Measurements from ENCODE around the gene BSG. TPM values are rescaled to one million over a fixed set of nuclear protein-coding genes. Genes with fewer than 3 reads are reported as not detected.

Gene BSG
- total RNA-seq, 1 donor from 2014 or later, result 144 TPM

- H3K4me1 ChIP-seq (ENCODE audit: control insufficient read depth in 3 of 3, insufficient read depth in 3 of 3, low read length in 3 of 3), result peaks cover 23 to 59% (median 44%) of the 10 kb centered on the region in 3 donors
- H3K27me3 ChIP-seq (ENCODE audit: control insufficient read depth in 3 of 3, insufficient read depth in 3 of 3, low read length in 3 of 3), result no peaks in the 10 kb centered on the region
- peaks cover 20 to 38% (median 27%) of the 10 kb centered on the region in 3 donors for H3K36me3 ChIP-seq (ENCODE audit: control insufficient read depth in 3 of 3, insufficient read depth in 3 of 3, low read length in 3 of 3)
- no peaks in the 10 kb centered on the region for H3K9me3 ChIP-seq (ENCODE audit: control insufficient read depth in 3 of 3, low read length in 3 of 3)
- H3K9ac ChIP-seq (ENCODE audit: low read depth in 1 of 3, low read length in 3 of 3), result peak overlapping the region in 1 of 3 donors; percentile 16
- H3K4me3 ChIP-seq (ENCODE audit: low read length in 3 of 3), result no peak overlapping the region
- no peak overlapping the region for H3K27ac ChIP-seq (ENCODE audit: low read depth, low read length)
Observed at GRCh38 chr19:579111-579841, 6.9 kb downstream of the BSG start.

- H3K4me3 ChIP-seq (ENCODE audit: low read length in 3 of 3), result no peak overlapping the region
- no peak overlapping the region for H3K27ac ChIP-seq (ENCODE audit: low read depth, low read length)
- H3K9ac ChIP-seq (ENCODE audit: low read depth in 1 of 3, low read length in 3 of 3), result peak overlapping the region in 1 of 3 donors; percentile 16
- H3K9me3 ChIP-seq (ENCODE audit: control insufficient read depth in 3 of 3, low read length in 3 of 3), result no peaks in the 10 kb centered on the region
- peaks cover 19 to 55% (median 39%) of the 10 kb centered on the region in 3 donors for H3K4me1 ChIP-seq (ENCODE audit: control insufficient read depth in 3 of 3, insufficient read depth in 3 of 3, low read length in 3 of 3)
- H3K36me3 ChIP-seq (ENCODE audit: control insufficient read depth in 3 of 3, insufficient read depth in 3 of 3, low read length in 3 of 3), result peaks cover 20 to 38% (median 27%) of the 10 kb centered on the region in 3 donors
- H3K27me3 ChIP-seq (ENCODE audit: control insufficient read depth in 3 of 3, insufficient read depth in 3 of 3, low read length in 3 of 3), result peaks cover 0 to under 1% (median 0%) of the 10 kb centered on the region in 3 donors
Observed at GRCh38 chr19:579842-580155, 7.4 kb downstream of the BSG start.

DNA sequence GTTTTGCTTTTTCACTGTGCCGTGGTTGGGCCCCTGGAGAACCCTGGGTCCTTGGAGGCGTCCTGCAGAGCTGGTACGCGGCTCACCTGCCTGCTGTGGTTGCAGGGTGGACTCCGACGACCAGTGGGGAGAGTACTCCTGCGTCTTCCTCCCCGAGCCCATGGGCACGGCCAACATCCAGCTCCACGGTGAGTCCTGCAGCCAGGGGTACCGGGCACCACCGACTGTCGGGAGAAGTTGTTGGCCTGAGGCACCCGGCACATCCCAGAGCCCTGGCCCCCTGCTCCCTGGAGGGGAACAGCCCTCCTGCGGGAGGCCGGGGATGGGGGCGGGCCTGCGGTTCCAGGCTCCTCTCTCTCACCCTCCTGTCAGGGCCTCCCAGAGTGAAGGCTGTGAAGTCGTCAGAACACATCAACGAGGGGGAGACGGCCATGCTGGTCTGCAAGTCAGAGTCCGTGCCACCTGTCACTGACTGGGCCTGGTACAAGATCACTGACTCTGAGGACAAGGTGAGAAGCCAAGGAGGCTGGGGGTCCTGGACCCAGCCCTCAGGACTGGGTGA, 8.0 kb downstream of the BSG start:
- Histone ChIP-seq H3K36me3 (ENCODE audit: control insufficient read depth in 3 of 3, insufficient read depth in 3 of 3, low read length in 3 of 3) (peaks cover 20 to 35% (median 27%) of the 10 kb centered on the region in 3 donors), H3K4me3 (ENCODE audit: low read length in 3 of 3) (no peak overlapping the region), H3K9me3 (ENCODE audit: control insufficient read depth in 3 of 3, low read length in 3 of 3) (no peaks in the 10 kb centered on the region), H3K4me1 (ENCODE audit: control insufficient read depth in 3 of 3, insufficient read depth in 3 of 3, low read length in 3 of 3) (peaks cover 14 to 51% (median 33%) of the 10 kb centered on the region in 3 donors), H3K27ac (ENCODE audit: low read depth, low read length) (no peak overlapping the region), H3K9ac (ENCODE audit: low read depth in 1 of 3, low read length in 3 of 3) (peak overlapping the region in 1 of 3 donors; percentile 16), H3K27me3 (ENCODE audit: control insufficient read depth in 3 of 3, insufficient read depth in 3 of 3, low read length in 3 of 3) (peaks cover 0 to 3% (median 0%) of the 10 kb centered on the region in 3 donors)

- peaks cover 0 to 8% (median 4%) of the 10 kb centered on the region in 3 donors for H3K27me3 ChIP-seq (ENCODE audit: control insufficient read depth in 3 of 3, insufficient read depth in 3 of 3, low read length in 3 of 3)
- H3K9me3 ChIP-seq (ENCODE audit: control insufficient read depth in 3 of 3, low read length in 3 of 3), result no peaks in the 10 kb centered on the region
- H3K4me3 ChIP-seq (ENCODE audit: low read length in 3 of 3), result no peak overlapping the region
- H3K9ac ChIP-seq (ENCODE audit: low read depth in 1 of 3, low read length in 3 of 3), result peak overlapping the region in 1 of 3 donors; percentile 3
- H3K36me3 ChIP-seq (ENCODE audit: control insufficient read depth in 3 of 3, insufficient read depth in 3 of 3, low read length in 3 of 3), result peaks cover 20 to 35% (median 27%) of the 10 kb centered on the region in 3 donors
- H3K4me1 ChIP-seq (ENCODE audit: control insufficient read depth in 3 of 3, insufficient read depth in 3 of 3, low read length in 3 of 3), result peaks cover 6 to 43% (median 23%) of the 10 kb centered on the region in 3 donors
- no peak overlapping the region for H3K27ac ChIP-seq (ENCODE audit: low read depth, low read length)
Observed at GRCh38 chr19:581399-582111, 9.2 kb downstream of the BSG start.

DNA sequence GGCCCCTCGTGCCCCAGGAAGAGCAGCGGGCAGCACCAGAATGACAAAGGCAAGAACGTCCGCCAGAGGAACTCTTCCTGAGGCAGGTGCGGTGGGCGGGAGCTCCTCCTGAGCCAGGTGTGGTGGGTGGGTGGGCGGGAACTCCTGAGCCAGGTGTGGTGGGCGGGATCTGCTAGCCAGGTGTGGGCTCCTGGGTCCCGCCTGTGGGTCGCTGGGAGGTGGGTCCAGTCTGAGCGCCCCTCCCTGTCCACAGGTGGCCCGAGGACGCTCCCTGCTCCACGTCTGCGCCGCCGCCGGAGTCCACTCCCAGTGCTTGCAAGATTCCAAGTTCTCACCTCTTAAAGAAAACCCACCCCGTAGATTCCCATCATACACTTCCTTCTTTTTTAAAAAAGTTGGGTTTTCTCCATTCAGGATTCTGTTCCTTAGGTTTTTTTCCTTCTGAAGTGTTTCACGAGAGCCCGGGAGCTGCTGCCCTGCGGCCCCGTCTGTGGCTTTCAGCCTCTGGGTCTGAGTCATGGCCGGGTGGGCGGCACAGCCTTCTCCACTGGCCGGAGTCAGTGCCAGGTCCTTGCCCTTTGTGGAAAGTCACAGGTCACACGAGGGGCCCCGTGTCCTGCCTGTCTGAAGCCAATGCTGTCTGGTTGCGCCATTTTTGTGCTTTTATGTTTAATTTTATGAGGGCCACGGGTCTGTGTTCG, 10.3 kb downstream of the BSG start:
- H3K27me3 ChIP-seq (ENCODE audit: control insufficient read depth in 3 of 3, insufficient read depth in 3 of 3, low read length in 3 of 3), result peaks cover 0 to 8% (median 4%) of the 10 kb centered on the region in 3 donors
- H3K36me3 ChIP-seq (ENCODE audit: control insufficient read depth in 3 of 3, insufficient read depth in 3 of 3, low read length in 3 of 3), result peaks cover 20 to 34% (median 27%) of the 10 kb centered on the region in 3 donors
- H3K4me1 ChIP-seq (ENCODE audit: control insufficient read depth in 3 of 3, insufficient read depth in 3 of 3, low read length in 3 of 3), result peaks cover 0 to 32% (median 12%) of the 10 kb centered on the region in 3 donors
- no peak overlapping the region for H3K27ac ChIP-seq (ENCODE audit: low read depth, low read length)
- H3K4me3 ChIP-seq (ENCODE audit: low read length in 3 of 3), result no peak overlapping the region
- H3K9ac ChIP-seq (ENCODE audit: low read depth in 1 of 3, low read length in 3 of 3), result no peak overlapping the region
- H3K9me3 ChIP-seq (ENCODE audit: control insufficient read depth in 3 of 3, low read length in 3 of 3), result no peaks in the 10 kb centered on the region

DNA sequence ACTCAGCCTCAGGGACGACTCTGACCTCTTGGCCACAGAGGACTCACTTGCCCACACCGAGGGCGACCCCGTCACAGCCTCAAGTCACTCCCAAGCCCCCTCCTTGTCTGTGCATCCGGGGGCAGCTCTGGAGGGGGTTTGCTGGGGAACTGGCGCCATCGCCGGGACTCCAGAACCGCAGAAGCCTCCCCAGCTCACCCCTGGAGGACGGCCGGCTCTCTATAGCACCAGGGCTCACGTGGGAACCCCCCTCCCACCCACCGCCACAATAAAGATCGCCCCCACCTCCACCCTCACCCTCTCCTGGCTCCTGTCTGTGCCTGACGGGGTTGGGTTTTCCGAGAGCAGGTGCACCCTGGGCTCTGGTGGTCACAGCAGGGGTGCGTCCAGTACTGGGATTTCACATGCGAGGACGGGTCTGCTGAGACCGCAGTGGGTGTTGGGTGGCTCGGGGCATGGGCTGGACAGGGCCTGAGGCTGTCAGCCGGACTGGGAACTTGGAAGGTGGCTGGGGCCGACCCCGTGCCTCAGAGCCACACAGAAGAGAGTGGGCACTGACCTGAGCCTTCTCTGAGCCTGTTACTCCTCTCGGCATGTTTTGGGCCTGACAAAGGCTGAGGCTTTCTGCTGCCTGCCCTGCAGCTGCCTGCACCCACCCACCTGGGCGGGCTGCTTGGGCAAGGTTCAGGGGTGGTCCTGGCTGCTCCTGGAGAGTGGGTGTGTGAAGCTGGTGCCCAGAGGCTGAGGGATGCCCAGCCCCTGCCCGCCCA, 11.0 kb downstream of the BSG start:
- Histone ChIP-seq H3K27me3 (ENCODE audit: control insufficient read depth in 3 of 3, insufficient read depth in 3 of 3, low read length in 3 of 3) (peaks cover 6 to 15% (median 10%) of the 10 kb centered on the region in 3 donors), H3K4me3 (ENCODE audit: low read length in 3 of 3) (no peak overlapping the region), H3K27ac (ENCODE audit: low read depth, low read length) (no peak overlapping the region), H3K4me1 (ENCODE audit: control insufficient read depth in 3 of 3, insufficient read depth in 3 of 3, low read length in 3 of 3) (peaks cover 0 to 25% (median 10%) of the 10 kb centered on the region in 3 donors), H3K36me3 (ENCODE audit: control insufficient read depth in 3 of 3, insufficient read depth in 3 of 3, low read length in 3 of 3) (peaks cover 20 to 33% (median 27%) of the 10 kb centered on the region in 3 donors), H3K9me3 (ENCODE audit: control insufficient read depth in 3 of 3, low read length in 3 of 3) (no peaks in the 10 kb centered on the region), H3K9ac (ENCODE audit: low read depth in 1 of 3, low read length in 3 of 3) (peak overlapping the region in 1 of 3 donors; percentile 69)

DNA sequence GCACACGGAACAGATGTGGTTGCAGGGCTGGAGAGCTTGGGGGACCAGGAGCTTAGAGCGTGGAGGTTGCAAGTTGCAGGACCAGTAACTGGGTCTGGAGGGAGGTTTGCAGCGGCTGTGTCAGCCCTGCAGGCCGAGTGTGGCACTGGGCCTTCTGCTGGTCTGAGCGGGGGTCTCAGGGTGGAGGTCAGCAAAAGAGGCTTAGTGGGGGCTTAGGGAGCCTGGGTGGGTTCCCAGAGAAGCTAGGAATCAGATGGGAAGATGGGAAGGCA, 11.5 kb downstream of the BSG start:
- Histone ChIP-seq H3K27me3 (ENCODE audit: control insufficient read depth in 3 of 3, insufficient read depth in 3 of 3, low read length in 3 of 3) (peaks cover 11 to 20% (median 15%) of the 10 kb centered on the region in 3 donors), H3K4me3 (ENCODE audit: low read length in 3 of 3) (no peak overlapping the region), H3K9ac (ENCODE audit: low read depth in 1 of 3, low read length in 3 of 3) (peak overlapping the region in 1 of 3 donors; percentile 69), H3K9me3 (ENCODE audit: control insufficient read depth in 3 of 3, low read length in 3 of 3) (no peaks in the 10 kb centered on the region), H3K4me1 (ENCODE audit: control insufficient read depth in 3 of 3, insufficient read depth in 3 of 3, low read length in 3 of 3) (peaks cover 0 to 22% (median 8%) of the 10 kb centered on the region in 3 donors), H3K27ac (ENCODE audit: low read depth, low read length) (no peak overlapping the region), H3K36me3 (ENCODE audit: control insufficient read depth in 3 of 3, insufficient read depth in 3 of 3, low read length in 3 of 3) (peaks cover 20 to 33% (median 27%) of the 10 kb centered on the region in 3 donors)

DNA sequence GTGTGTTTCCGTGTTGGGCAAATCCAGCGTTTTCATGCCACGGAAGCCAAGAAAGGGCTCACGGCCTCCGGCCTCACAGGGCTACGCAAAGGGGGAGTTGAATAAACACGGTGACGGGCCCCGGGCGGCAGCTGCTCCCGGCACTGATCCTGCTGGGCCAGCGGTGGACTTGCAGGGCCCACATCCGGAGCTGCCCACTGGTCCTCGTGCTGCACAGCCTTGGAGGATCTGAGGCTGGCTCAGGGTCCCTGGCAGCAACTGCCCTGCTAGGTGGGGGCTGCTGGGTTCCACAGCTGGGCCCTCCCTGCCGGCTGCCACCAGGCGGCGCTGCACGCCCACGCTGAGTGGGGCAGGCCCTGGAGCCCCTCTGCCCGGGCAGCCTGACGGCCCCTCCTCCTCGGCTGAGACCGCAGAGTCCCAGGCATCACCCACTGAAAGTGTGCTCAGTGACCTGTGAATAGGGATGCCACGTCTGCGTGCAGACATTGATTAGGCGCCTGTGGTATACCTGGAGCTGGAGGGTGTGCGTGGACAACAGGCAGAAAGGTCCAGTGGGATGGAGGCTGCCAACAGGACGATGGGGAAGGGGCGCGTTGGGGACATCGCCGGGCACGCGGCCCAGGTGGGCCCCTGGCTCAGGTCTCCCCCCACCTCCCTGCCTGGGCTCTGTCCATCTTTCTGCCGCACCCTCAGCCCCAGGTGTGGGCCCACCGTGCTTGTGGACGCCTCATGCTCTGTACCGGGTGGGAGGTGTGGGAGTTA, 12.0 kb downstream of the BSG start:
- Histone ChIP-seq H3K27ac (ENCODE audit: low read depth, low read length) (no peak overlapping the region), H3K36me3 (ENCODE audit: control insufficient read depth in 3 of 3, insufficient read depth in 3 of 3, low read length in 3 of 3) (peaks cover 20 to 27% (median 24%) of the 10 kb centered on the region in 3 donors), H3K9me3 (ENCODE audit: control insufficient read depth in 3 of 3, low read length in 3 of 3) (no peaks in the 10 kb centered on the region), H3K4me3 (ENCODE audit: low read length in 3 of 3) (no peak overlapping the region), H3K4me1 (ENCODE audit: control insufficient read depth in 3 of 3, insufficient read depth in 3 of 3, low read length in 3 of 3) (peaks cover 0 to 18% (median 3%) of the 10 kb centered on the region in 3 donors), H3K9ac (ENCODE audit: low read depth in 1 of 3, low read length in 3 of 3) (peak overlapping the region in 1 of 3 donors; percentile 69), H3K27me3 (ENCODE audit: control insufficient read depth in 3 of 3, insufficient read depth in 3 of 3, low read length in 3 of 3) (peaks cover 15 to 24% (median 20%) of the 10 kb centered on the region in 3 donors)

Data from skeletal muscle tissue (tissue), 4 donors.